NCI-H524 (cell line): ENCODE results near the gene NUP54.
A peak's percentile ranks its signal among the peaks of the same experiment; 100 is the strongest.

Experiments used
- DNase-seq, 2 experiments: peaks; one replicate each; lab custom pipeline; 2025; lab: John Stamatoyannopoulos, UW

Gene NUP54, protein sequence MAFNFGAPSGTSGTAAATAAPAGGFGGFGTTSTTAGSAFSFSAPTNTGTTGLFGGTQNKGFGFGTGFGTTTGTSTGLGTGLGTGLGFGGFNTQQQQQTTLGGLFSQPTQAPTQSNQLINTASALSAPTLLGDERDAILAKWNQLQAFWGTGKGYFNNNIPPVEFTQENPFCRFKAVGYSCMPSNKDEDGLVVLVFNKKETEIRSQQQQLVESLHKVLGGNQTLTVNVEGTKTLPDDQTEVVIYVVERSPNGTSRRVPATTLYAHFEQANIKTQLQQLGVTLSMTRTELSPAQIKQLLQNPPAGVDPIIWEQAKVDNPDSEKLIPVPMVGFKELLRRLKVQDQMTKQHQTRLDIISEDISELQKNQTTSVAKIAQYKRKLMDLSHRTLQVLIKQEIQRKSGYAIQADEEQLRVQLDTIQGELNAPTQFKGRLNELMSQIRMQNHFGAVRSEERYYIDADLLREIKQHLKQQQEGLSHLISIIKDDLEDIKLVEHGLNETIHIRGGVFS

DNA sequence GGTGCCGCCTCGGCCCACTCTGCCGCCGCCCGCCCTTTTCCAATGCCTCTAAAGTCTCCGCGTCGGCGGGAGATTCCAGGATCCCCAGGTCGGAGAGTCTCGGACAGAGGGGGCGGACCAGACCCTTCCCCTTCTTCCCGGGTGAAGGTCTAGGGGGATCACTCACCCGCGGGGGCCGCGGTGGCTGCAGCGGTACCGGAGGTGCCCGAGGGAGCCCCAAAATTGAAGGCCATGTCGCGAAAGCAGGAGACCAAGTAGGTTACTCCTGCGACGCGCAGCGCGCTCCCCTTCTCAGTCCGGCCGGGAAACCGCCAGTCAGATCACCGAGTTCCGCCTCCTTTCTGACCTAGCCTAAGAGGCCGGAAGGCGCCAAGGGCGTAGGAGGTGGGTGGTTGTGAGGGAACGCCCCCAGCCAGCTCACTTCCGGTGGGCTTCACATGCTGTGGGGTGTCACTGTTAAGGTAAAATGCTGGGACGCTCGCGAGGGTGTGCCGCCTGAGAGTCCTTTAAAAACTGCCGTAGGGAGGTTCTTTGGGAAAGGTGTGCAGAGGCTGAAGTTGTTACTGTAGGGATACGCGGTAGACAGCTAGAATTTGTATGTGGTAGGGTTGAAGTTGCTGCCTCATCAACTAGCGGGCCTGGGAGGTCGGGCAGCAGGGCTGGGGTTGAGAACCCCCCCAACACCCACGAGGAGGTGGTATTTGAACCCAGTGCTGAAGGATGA is at the start of gene NUP54:
NUP54 (minus strand) TSS at position 256 of the 724 bp plus-strand sequence; CDS start at position 233, 23 bp downstream.
- DNase-seq, result peak; percentile 71 to 82

DNA sequence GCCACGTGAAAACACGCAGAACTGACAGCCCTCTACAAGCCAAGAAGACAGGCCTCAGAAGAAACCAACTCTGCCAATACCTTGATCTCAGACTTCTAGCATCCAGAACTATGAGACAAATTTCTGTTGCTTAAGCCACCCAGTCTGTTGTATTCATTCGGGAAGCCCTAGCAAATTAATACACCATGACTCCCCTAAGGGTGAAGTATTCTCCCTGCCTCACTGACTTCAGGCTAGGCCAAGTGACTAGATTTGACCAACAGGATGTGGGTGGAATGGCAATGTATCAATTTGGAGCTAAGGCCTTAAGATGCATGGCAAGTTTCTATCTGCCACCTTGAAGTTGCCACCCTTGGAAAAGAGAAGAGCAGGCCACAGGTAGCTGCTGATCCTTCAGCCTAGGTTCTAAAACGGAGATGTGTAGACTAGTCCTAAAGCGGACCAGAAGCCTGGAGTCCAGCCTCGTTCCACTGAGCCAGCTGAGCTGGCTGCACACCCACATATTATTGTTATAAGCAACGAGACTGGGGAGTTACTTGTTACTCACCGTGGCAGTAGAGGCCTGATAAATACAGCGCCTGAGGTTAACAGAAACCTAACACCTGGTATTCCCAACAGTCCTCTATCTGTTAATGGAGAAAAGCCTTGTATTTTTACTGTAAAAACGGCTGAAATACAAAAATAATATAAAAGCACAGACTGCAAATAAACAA is 49.0 kb upstream of the NUP54 start:
- DNase-seq, result no peak

GRCh38 chr4:76196376-76196775 is 48.2 kb upstream of the NUP54 start:
- DNase-seq, result no peak

DNA sequence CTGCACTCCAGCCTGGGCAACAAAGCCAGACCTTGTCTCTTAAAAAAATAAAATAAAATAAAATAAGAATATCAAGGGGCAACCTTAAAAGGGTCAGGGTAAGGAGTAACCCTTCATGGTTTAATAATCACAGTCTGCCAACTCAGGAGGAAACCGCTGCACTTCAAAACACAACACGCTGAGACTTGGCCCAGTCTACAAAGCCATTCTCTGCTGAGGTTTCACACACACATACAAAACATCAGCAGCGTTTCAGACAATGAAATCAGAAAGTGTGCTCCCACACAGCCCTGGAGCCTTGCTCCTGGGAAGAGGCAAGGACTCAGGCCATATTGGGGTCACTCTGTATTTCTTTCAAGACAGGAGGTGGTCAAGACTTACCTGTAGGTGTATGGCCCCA is 47.1 kb upstream of the NUP54 start:
- no peak for DNase-seq

DNA sequence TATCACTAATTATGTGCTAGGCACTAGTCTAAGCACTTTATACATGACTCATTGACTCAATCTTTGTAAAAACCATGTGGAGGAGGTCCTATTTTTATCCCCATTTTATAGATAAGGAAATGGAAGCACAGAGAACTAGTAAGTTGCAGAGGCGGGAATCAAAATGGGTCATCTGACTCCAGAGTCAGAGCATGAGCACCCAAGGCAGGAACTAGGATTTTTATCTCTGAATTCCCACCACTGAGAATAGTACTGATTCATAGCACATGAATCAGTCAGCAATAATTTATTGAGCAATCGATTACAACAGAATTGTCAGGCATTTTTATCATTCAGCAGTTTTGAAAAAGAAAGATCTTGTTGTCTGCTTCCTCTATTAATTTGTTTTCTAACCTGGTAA is 46.1 kb upstream of the NUP54 start:
- no peak for DNase-seq

DNA sequence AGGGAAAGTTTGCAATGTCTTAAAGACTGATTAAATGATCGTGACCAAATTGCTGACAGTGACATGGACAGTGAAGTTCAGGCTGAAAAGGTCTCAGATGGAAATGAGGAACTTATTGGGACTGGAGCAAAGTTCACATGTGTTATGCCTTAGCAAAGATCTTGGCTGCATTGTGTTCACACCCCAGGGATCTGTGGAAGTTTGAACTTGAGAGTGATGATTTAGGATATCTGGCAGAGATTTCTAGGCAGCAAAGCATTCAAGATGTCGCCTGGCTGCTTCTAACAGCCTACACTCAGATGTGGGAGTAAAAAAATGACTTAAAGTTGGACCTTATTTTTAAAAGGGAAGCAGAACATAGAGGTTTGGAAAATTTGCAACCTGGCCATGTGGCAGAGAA is 44.0 kb upstream of the NUP54 start:
- DNase-seq, result no peak

DNA sequence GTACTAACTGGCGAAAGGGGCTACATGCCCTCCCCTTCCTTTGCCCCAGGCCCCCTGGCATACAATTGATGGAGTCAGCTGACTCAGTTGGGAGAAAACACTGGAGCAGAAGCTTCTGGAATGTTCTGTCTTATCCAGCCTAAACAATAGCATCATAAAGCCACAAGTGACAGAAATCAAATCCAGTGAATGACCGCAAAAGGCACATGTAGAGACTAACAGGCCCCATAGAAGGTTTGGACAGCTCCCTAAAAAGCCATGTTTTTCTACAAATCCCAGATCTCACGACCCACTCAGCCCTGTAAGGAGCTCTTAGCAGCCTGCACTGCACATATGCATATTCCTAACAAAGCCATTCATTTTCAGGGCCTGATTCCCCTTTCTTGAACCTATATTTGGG is 40.4 kb upstream of the NUP54 start:
- DNase-seq, result no peak

- no peak for DNase-seq
Observed at GRCh38 chr4:76188149-76188548, 40.0 kb upstream of the NUP54 start.

- DNase-seq, result no peak
Observed at GRCh38 chr4:76187152-76187551, 39.0 kb upstream of the NUP54 start.

GRCh38 chr4:76182463-76182862 is 34.3 kb upstream of the NUP54 start:
- DNase-seq, result no peak

GRCh38 chr4:76179398-76180318 is 31.5 kb upstream of the NUP54 start:
- DNase-seq, result peak; percentile 54 to 61

- DNase-seq, result no peak
Observed at GRCh38 chr4:76178296-76178695, 30.1 kb upstream of the NUP54 start.

DNA sequence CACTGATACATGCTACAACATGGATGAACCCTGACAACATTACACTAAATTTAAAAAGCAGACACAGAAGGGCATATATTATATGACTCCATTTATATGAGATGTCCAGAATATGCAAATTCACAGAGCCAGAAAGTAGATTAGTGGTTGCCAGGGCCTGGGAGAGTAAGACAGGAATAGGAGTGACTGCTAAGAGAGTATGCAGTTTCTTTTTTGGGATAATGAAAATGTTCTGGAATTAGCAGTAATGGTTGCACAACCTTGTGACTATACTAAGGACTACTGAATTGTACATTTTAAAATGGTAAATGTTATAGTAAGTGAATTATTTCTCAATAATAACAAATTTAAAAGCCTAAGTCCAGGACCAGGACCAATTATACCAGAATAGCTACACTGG is 29.5 kb upstream of the NUP54 start:
- no peak for DNase-seq

GRCh38 chr4:76175336-76175735 is 27.1 kb upstream of the NUP54 start:
- DNase-seq, result no peak

DNA sequence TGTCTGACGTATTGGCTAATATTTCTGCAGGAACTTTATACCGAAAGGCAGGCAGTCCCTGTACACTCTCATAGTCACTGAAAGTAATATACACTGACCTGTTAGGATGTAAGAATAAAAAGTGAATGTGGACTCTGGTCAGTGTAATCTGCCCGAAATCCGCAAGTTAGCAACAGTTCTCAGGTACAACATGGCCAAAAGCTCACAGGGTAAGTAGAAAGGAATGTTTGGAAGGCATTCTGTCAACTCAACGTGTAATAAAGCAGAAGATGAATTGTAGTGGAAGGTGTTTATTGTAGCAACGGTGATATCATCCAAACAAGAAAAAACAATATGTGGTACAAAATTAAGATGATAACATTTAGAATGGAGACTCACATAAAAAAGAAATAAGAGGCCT is 26.0 kb upstream of the NUP54 start:
- no peak for DNase-seq

- no peak for DNase-seq
Observed at GRCh38 chr4:76168688-76169087, 20.5 kb upstream of the NUP54 start.

DNA sequence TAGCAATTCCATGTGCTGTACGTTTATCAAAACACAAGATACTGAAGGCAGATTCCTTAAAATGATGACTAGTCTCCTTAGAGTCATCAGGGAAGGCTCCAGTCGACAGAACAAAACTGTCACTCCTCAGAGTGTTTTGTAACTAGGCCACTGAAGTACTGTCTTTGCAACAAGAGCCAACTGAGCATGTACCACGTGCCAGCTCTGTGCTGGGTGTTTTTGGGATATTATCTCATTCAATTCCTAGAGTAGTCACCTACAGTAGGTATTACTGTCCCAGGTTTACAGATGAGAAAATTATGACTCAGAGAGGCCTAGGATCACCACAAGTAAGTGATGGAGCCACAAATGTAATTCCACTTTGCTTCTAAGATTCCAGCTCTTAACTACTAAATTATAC is 18.3 kb upstream of the NUP54 start:
- no peak for DNase-seq

GRCh38 chr4:76160355-76160754 is 12.2 kb upstream of the NUP54 start:
- no peak for DNase-seq

DNA sequence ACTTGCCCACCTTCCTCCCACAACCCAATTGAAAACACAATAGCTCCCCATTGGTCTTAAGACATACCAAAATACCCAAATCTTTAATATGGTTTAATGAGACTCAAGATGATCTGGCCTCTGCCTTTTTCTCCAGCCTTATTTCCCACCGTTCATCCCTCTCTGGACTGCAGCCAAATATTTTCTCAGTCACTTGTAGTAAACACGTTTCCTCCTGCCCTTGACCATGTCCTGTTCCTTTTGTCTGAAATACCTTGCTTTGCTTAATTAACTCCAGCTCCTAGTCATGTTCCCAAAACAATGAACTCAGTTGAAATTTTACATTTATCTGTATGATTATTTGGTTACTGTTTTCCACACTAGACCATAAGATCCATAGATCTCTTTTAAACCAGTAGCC is 8.4 kb upstream of the NUP54 start:
- DNase-seq, result peak in 1 of 2 experiments; percentile 0

DNA sequence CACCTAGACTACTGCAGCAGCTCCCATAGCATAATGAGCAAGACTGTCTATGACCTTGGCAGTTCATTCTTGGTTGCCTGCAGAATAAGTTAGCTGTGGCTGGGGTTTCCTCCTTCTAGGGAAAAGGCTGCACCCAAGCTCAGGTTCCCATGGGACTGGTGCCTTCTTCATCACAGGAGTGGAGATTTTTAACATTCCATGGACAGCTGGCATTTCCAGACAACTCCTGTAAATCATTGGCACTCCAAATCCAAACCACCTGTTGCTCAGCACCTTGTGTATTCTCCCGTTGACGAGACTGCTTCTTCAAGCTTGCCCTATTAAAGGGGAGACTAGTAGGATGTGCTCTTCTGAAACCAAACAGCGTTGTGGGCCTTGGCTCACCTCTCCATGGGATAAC is 7.8 kb upstream of the NUP54 start:
- DNase-seq, result peak in 1 of 2 experiments; percentile 13

- no peak for DNase-seq
Observed at GRCh38 chr4:76153356-76153755, 5.2 kb upstream of the NUP54 start.
